Right lobe of liver (tissue), 6 donors: ENCODE results near the gene TMEM17. TPM values are rescaled to one million over a fixed set of nuclear protein-coding genes. Genes with fewer than 3 reads are reported as not detected.

Experiments
- ATAC-seq, 4 donors: fragments of 200-7000 bp; cut with Tn5 transposase; one replicate each; pipeline ENCODE4 v1.9.1; 2020; ENCODE audit warnings: mild to moderate bottlenecking in 4 of 4, moderate library complexity in 4 of 4
- DNase-seq, 3 donors: peaks; one replicate each; pipeline ENCODE4 v3.0.0-alpha.2; 2020
- H3K27ac ChIP-seq, 3 donors: fragments of 200-600 bp; one replicate each; pipeline ENCODE4 v1.8.0; 2022
- H3K27me3 ChIP-seq, 2 donors: fragments of 200-600 bp; one replicate each; pipeline ENCODE4 v1.8.0; 2022
- H3K36me3 ChIP-seq, 4 donors: fragments of 200-600 bp; sonication (generic) in 1 of 4; one replicate each; pipeline versions ENCODE4 v1.5.1 to v1.8.0; 2017 to 2022; ENCODE audit warnings: control low read depth in 1 of 4
- H3K4me1 ChIP-seq, 4 donors: fragments of 200-600 bp; sonication (generic) in 1 of 4; one replicate each; pipeline versions ENCODE4 v1.5.1 to v1.8.0; 2017 to 2022; ENCODE audit warnings: control low read depth in 1 of 4
- H3K4me3 ChIP-seq, 3 donors: fragments of 200-600 bp; one replicate each; pipeline ENCODE4 v1.8.0; 2022
- H3K9me3 ChIP-seq, 4 donors: fragments of 200-600 bp; sonication (generic) in 1 of 4; one replicate each; pipeline versions ENCODE4 v1.5.1 to v1.8.0; 2017 to 2022; ENCODE audit warnings: control low read depth in 1 of 4
- POLR2A ChIP-seq: fragments of 450-650 bp; IDR thresholded peaks from one replicate; pipeline ENCODE4 v1.6.1; 2017; ENCODE audit warnings: antibody characterized with exemption, mild to moderate bottlenecking
- WGBS: methylation state at CpG from one replicate; pipeline ENCODE4 v1.1.6; 2018; ENCODE audit warnings: low coverage, low lambda C conversion rate; ENCODE audit not compliant: insufficient coverage; ENCODE audit errors: missing lambda C conversion rate; 5-methylcytosine and 5-hydroxymethylcytosine counted together
- intact Hi-C, 2 donors: fragments of 100-400 bp; cut with DNase I; formaldehyde crosslinking; loops; one replicate each; pipeline versions ENCODE4 v1.11.2 to v1.14.1; 2022
- total RNA-seq, 6 experiments: library from RNA; depleted of rRNA in 2 of 6; stranded (reverse); fragments of >200 nt in 2 of 6; fragmentation: NEBNext Ultra II Directional in 3 of 6; extraction: Animal tissue kit (Norgen Biotek cat#: 25700) in 3 of 6; gene quantifications; one replicate each; pipeline versions ENCODE4 v1.1.0 to v1.2.4, GENCODE V29; 2016 to 2023
- TF ChIP-seq, protein P1 (sequence below), 4 donors: fragments of 200-600 bp in 3 of 4; fragments of 450-650 bp in 1 of 4; IDR thresholded peaks; one replicate each; pipeline versions ENCODE4 v1.5.1 to v1.8.0; 2016 to 2022; ENCODE audit warnings: antibody characterized with exemption in 4 of 4, mild to moderate bottlenecking in 2 of 4
- donor health status: DM: no; HTN: yes; CAD: no.
- donor health status: DM: no; HTN: no; CAD: no.
- donor health status: DM: no; HTN: no; CAD: no.
- donor health status: DM: no; HTN: yes; CAD: no.
- donor health status: DM: no; HTN: yes; CAD: no.

The TMEM17 gene
- total RNA-seq, 6 experiments from 2014 or later, result 0.40 to 1.2 (median 0.87) TPM

DNA sequence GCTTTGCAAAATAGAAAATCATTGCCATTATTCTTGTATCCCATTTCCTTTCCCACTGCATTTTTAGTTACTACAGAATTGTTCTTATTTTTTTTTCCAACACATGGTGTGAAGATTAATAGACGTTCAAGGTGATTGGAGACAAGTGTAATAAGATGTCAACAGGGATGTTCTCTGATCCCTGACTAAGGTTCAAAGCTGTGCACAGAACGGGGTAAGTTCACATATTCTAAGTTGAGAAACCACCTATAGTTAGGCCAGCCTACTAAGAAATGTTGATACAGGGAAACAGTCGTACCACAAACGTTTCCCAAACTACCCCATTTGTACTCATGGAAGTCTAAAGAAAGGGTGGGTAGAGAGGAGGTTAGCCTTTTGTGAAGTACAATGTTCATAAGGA is 6.4 kb upstream of the TMEM17 start:
- Histone ChIP-seq H3K4me3 (no peak overlapping the region), H3K27me3 (no peaks in the 10 kb centered on the region), H3K36me3 (no peaks in the 10 kb centered on the region), H3K9me3 (no peaks in the 10 kb centered on the region), H3K27ac (no peak overlapping the region), H3K4me1 (no peaks in the 10 kb centered on the region)
- TF ChIP-seq, protein P1, sequence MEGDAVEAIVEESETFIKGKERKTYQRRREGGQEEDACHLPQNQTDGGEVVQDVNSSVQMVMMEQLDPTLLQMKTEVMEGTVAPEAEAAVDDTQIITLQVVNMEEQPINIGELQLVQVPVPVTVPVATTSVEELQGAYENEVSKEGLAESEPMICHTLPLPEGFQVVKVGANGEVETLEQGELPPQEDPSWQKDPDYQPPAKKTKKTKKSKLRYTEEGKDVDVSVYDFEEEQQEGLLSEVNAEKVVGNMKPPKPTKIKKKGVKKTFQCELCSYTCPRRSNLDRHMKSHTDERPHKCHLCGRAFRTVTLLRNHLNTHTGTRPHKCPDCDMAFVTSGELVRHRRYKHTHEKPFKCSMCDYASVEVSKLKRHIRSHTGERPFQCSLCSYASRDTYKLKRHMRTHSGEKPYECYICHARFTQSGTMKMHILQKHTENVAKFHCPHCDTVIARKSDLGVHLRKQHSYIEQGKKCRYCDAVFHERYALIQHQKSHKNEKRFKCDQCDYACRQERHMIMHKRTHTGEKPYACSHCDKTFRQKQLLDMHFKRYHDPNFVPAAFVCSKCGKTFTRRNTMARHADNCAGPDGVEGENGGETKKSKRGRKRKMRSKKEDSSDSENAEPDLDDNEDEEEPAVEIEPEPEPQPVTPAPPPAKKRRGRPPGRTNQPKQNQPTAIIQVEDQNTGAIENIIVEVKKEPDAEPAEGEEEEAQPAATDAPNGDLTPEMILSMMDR (IDR thresholded peaks at IDR 0.05), result no peak
- TF ChIP-seq POLR2A, result no peak
- DNase-seq (no peak), ATAC-seq (peak in 1 of 4 donors; percentile 63)
- intact Hi-C loops, result no loop called here
- 57% methylated on average over 4 of the region's 4 CpGs for WGBS

DNA sequence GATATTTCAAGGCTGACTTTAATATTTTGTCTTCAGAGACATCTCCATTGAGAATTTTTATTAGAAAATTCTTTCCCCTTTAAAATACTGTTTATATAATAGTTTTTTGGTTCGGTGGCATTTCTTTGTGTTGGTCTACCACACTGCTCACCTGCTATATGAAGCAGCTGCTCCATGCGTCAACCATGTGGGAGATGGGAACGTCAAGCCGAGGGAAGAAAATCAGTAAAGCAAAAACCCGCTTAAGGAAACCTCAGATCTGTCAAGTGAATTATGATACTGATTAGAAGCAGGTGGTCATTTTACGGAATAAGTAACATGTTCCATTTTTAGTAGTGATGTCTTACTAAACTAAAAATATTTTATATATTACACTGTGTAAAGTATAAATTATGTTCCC is 5.6 kb upstream of the TMEM17 start:
- H3K36me3 ChIP-seq, result no peaks in the 10 kb centered on the region
- no peaks in the 10 kb centered on the region for H3K9me3 ChIP-seq
- no peak for TF ChIP-seq POLR2A
- TF ChIP-seq, protein P1 (IDR thresholded peaks at IDR 0.05), result no peak
- ATAC-seq, result no peak
- no peak overlapping the region for H3K4me3 ChIP-seq
- intact Hi-C loops, result no loop called here
- no peaks in the 10 kb centered on the region for H3K27me3 ChIP-seq
- H3K4me1 ChIP-seq, result no peaks in the 10 kb centered on the region
- WGBS, result 67% methylated on average over 6 of the region's 6 CpGs
- no peak for DNase-seq
- H3K27ac ChIP-seq, result no peak overlapping the region

DNA sequence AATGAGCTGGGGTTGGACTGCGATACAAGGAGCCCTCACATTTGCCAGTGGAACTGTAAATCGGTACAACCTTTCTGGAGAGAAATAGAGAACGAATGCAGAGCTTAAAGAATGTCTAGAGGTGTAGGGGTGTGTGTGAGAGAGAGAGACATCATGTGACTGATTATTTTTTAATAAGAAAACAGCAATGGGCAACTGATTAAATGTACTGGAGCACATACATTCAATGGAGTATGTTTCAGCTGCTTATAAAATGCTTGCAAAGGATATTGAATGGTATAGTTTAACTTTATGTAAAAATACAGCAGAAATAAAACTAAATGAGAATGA is 391 bp upstream of the TMEM17 start:
- intact Hi-C loops, result no loop called here
- Histone ChIP-seq H3K9me3 (no peaks in the 10 kb centered on the region), H3K27ac (peak overlapping the region; percentile 91 to 97 (median 95)), H3K4me3 (peak overlapping the region; percentile 54 to 75 (median 64)), H3K27me3 (no peaks in the 10 kb centered on the region), H3K4me1 (peaks cover 0 to 4% (median 0%) of the 10 kb centered on the region in 4 donors), H3K36me3 (no peaks in the 10 kb centered on the region)
- ATAC-seq (peak; percentile 19 to 33 (median 25)), DNase-seq (no peak)
- 0% methylated on average over 3 of the region's 3 CpGs for WGBS
- TF ChIP-seq, protein P1 (IDR thresholded peaks at IDR 0.05), result no peak
- no peak for TF ChIP-seq POLR2A

DNA sequence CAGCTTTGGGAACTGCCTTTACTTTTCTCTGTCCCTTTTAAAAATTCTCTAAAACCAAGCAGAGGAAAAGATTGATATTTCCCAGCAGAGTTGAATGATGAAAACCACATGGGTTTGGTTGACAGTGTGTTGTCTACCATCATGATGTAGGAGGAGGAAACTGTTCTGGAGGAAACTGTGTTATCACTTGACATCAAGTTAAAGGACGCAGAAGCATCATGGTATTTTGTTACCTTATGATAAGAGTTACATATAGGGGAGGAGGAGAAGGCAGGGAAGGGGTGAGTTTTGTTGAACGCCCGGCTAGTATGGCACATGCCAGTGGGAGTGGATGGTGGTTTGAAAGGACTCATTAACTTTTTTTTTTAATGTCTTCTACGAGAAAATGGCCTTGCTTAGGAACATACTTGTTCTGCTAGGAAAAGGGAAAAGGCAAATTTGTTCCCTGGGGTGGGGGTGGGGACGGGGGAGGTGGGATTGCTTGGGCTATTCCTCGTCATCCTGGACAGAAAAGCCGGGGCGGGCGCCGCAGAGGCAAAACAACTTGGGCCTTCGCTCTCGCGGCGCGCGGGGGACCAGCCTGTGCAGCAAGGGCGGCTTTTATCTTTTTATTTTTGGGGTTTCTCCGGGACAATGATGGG is 766 bp downstream of the TMEM17 start:
- H3K27ac ChIP-seq, result peak overlapping the region; percentile 91 to 97 (median 95)

More for the DNA sequence above, 766 bp downstream of the TMEM17 start:
- Histone ChIP-seq H3K4me3 (peak overlapping the region; percentile 54 to 75 (median 64)), H3K27me3 (no peaks in the 10 kb centered on the region), H3K36me3 (no peaks in the 10 kb centered on the region), H3K4me1 (peaks cover 0 to 4% (median 0%) of the 10 kb centered on the region in 4 donors), H3K9me3 (no peaks in the 10 kb centered on the region)
- 10% methylated on average over 18 of the region's 18 CpGs for WGBS
- intact Hi-C loops, result no loop called here
- TF ChIP-seq, protein P1 (IDR thresholded peaks at IDR 0.05), result no peak
- TF ChIP-seq POLR2A, result no peak
- ATAC-seq (no peak), DNase-seq (no peak)
